Spleen (tissue), 3 donors: ENCODE data around the gene SLC7A4.

Experiments used
- POLR2A ChIP-seq, 3 donors: fragments of 450-650 bp; IDR thresholded peaks; one replicate each; pipeline ENCODE4 v1.5.1; 2017; ENCODE audit warnings: antibody characterized with exemption in 3 of 3, mild to moderate bottlenecking in 1 of 3
- POLR2AphosphoS5 ChIP-seq, 3 donors: sonication (generic); formaldehyde crosslinking; IDR thresholded peaks; one replicate each; pipeline ENCODE4 v1.5.1; 2017; ENCODE audit warnings: antibody characterized with exemption in 3 of 3

DNA sequence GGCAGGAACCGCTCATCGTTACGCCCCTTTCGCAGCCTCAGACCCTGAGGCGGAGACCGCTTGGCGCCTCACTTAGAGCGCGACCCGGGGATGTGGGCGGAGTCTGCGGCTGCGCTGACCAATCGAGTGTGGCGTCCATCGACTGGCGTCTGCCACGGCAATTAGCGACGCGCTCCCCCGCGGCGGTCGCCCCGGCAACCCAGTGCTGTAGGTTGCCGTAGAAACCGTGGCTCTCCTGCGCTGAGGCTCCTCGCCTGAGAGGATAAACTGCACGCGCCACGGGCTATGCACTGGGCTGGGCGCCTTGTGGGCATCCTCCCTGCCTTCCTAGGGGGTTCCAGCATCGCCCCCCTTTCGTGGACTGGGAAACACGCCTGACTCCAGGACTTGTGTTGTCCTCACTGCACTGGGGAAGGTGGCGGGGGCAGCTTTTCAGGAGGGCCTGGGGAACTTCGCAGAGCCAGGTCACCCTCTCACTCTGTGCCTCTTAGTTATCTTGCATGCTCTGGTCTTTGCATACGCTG, 18.1 kb downstream of the SLC7A4 start:
- no peak for TF ChIP-seq POLR2A (IDR thresholded peaks at IDR 0.05)
- TF ChIP-seq POLR2AphosphoS5 (IDR thresholded peaks at IDR 0.05), result peak; percentile 59 to 84 (median 79)
